IPS DF 19.7 (cell line): ENCODE results near the gene LDLRAP1.

ENCODE experiments used
- DNase-seq: peaks from one replicate; pipeline ENCODE4 v3.0.0-alpha.2; 2013; ENCODE audit warnings: low read depth, low spot score

LDLRAP1 gene

GRCh38 chr1:25543005-25543424 lies 391 bp upstream of the LDLRAP1 start:
- no peak for DNase-seq

GRCh38 chr1:25544243-25544764 lies 898 bp downstream of the LDLRAP1 start:
- no peak for DNase-seq

- DNase-seq, result no peak
Observed at GRCh38 chr1:25544819-25545218, 1.4 kb downstream of the LDLRAP1 start.

- DNase-seq, result no peak
Observed at GRCh38 chr1:25545767-25546166, 2.4 kb downstream of the LDLRAP1 start.

GRCh38 chr1:25546193-25546592 lies 2.8 kb downstream of the LDLRAP1 start:
- DNase-seq, result no peak

- no peak for DNase-seq
Observed at GRCh38 chr1:25548601-25549000, 5.2 kb downstream of the LDLRAP1 start.

GRCh38 chr1:25549273-25550154 lies 6.1 kb downstream of the LDLRAP1 start:
- DNase-seq, result no peak

GRCh38 chr1:25550155-25550506 lies 6.7 kb downstream of the LDLRAP1 start:
- DNase-seq, result no peak

GRCh38 chr1:25550683-25551310 lies 7.4 kb downstream of the LDLRAP1 start:
- DNase-seq, result no peak

- no peak for DNase-seq
Observed at GRCh38 chr1:25553749-25554429, 10.5 kb downstream of the LDLRAP1 start.

- DNase-seq, result no peak
Observed at GRCh38 chr1:25554430-25554780, 11.0 kb downstream of the LDLRAP1 start.

GRCh38 chr1:25554886-25555752 lies 11.7 kb downstream of the LDLRAP1 start:
- no peak for DNase-seq

GRCh38 chr1:25555753-25556092 lies 12.3 kb downstream of the LDLRAP1 start:
- DNase-seq, result no peak

- DNase-seq, result no peak
Observed at GRCh38 chr1:25556132-25556670, 12.8 kb downstream of the LDLRAP1 start.

- DNase-seq, result no peak
Observed at GRCh38 chr1:25556791-25557476, 13.5 kb downstream of the LDLRAP1 start.

- no peak for DNase-seq
Observed at GRCh38 chr1:25557543-25557942, 14.1 kb downstream of the LDLRAP1 start.

- no peak for DNase-seq
Observed at GRCh38 chr1:25559031-25559430, 15.6 kb downstream of the LDLRAP1 start.

- no peak for DNase-seq
Observed at GRCh38 chr1:25560001-25560400, 16.6 kb downstream of the LDLRAP1 start.

- DNase-seq, result no peak
Observed at GRCh38 chr1:25560788-25561187, 17.4 kb downstream of the LDLRAP1 start.

GRCh38 chr1:25561421-25562100 lies 18.2 kb downstream of the LDLRAP1 start:
- DNase-seq, result no peak
